HEK293T (cell line): ENCODE measurements around the gene SGCA.

Experiments used
- CTCF ChIA-PET: fragments of 350-600 bp; formaldehyde crosslinking; extraction: SDS; loops from one replicate; lab custom pipeline; 2021; ENCODE audit warnings: antibody characterized with exemption, inconsistent platforms; lab: Yijun Ruan, JAX
- POLR2A ChIA-PET: fragments of 350-600 bp; formaldehyde crosslinking; extraction: SDS; loops from one replicate; lab custom pipeline; 2020; ENCODE audit warnings: antibody characterized with exemption, inconsistent platforms; lab: Yijun Ruan, JAX
- DNase-seq: peaks from one replicate; pipeline ENCODE4 v3.0.0; 2012; ENCODE audit warnings: mixed read lengths; ENCODE audit errors: extremely low spot score
- ARNT ChIP-seq: fragments of 450-650 bp; IDR thresholded peaks from 2 replicates; pipeline ENCODE4 v1.6.1; 2017; ENCODE audit warnings: mild to moderate bottlenecking
- BHLHE40 ChIP-seq: fragments of 450-650 bp; IDR thresholded peaks from 2 replicates; pipeline ENCODE4 v1.6.1; 2016; ENCODE audit warnings: mild to moderate bottlenecking, moderate library complexity, borderline replicate concordance
- CTBP1 ChIP-seq: fragments of 450-650 bp; IDR thresholded peaks from 2 replicates; pipeline ENCODE4 v1.6.1; 2016; ENCODE audit warnings: borderline replicate concordance
- ELF4 ChIP-seq: fragments of 450-650 bp; IDR thresholded peaks from 2 replicates; pipeline ENCODE4 v1.6.1; 2017; ENCODE audit warnings: antibody characterized with exemption
- FOXA1 ChIP-seq: fragments of 450-650 bp; IDR thresholded peaks from 2 replicates; pipeline ENCODE4 v1.6.1; 2016; ENCODE audit warnings: mild to moderate bottlenecking
- FOXK2 ChIP-seq: fragments of 450-650 bp; IDR thresholded peaks from 2 replicates; pipeline ENCODE4 v1.6.1; 2016; ENCODE audit warnings: mild to moderate bottlenecking
- FOXM1 ChIP-seq: fragments of 450-650 bp; IDR thresholded peaks from 2 replicates; pipeline ENCODE4 v1.6.1; 2017; ENCODE audit warnings: mild to moderate bottlenecking, borderline replicate concordance
- HDGF ChIP-seq: fragments of 450-650 bp; IDR thresholded peaks from 2 replicates; pipeline ENCODE4 v1.6.1; 2017; ENCODE audit warnings: antibody characterized with exemption, borderline replicate concordance
- L3MBTL2 ChIP-seq: fragments of 450-650 bp; conservative IDR thresholded peaks from 2 replicates; pipeline ENCODE4 v1.6.1; 2016; ENCODE audit warnings: mild to moderate bottlenecking
- LEF1 ChIP-seq: fragments of 450-650 bp; IDR thresholded peaks from 2 replicates; pipeline ENCODE4 v1.6.1; 2017; ENCODE audit warnings: mild to moderate bottlenecking, borderline replicate concordance
- NFRKB ChIP-seq: fragments of 450-650 bp; IDR thresholded peaks from 2 replicates; pipeline ENCODE4 v1.6.1; 2016; ENCODE audit warnings: mild to moderate bottlenecking, moderate library complexity
- PKNOX1 ChIP-seq: fragments of 450-650 bp; IDR thresholded peaks from 2 replicates; pipeline ENCODE4 v1.6.1; 2016
- SP1 ChIP-seq: fragments of 450-650 bp; IDR thresholded peaks from 2 replicates; pipeline ENCODE4 v1.6.1; 2017
- SUZ12 ChIP-seq: fragments of 450-650 bp; IDR thresholded peaks from 2 replicates; pipeline ENCODE4 v1.6.1; 2016; ENCODE audit warnings: mild to moderate bottlenecking
- TARDBP ChIP-seq: fragments of 450-650 bp; IDR thresholded peaks from 2 replicates; pipeline ENCODE4 v1.6.1; 2016
- ZNF384 ChIP-seq: fragments of 450-650 bp; IDR thresholded peaks from 2 replicates; pipeline ENCODE4 v1.6.1; 2016

The SGCA gene

GRCh38 chr17:50201276-50201854 lies 35.6 kb downstream of the SGCA start, which contains the start of gene COL1A1:
Gene COL1A1, minus strand, starts transcription at chr17:50201631. Its CDS starts 118 bp downstream, at chr17:50201513.
- TF ChIP-seq PKNOX1 (no peak), LEF1 (no peak), ARNT (no peak), FOXK2 (no peak), FOXM1 (no peak), L3MBTL2 (no peak; the same call in 1 of the 2 replicates), TARDBP (no peak), SUZ12 (no peak), BHLHE40 (no peak), CTBP1 (no peak), FOXA1 (no peak), NFRKB (no peak)
- ChIA-PET POLR2A (interaction anchor here (0.6 kb wide), 1 partner anchor 887 kb away, joined by 3 read pairs; no protein-coding TSS in a partner anchor), CTCF (interaction anchor here (0.7 to 3.9 kb wide), 16 partner anchors 8 to 161 kb away, joined by 3 to 35 read pairs (median 7); partner anchors contain the start of gene TMEM92)
- no peak for DNase-seq

GRCh38 chr17:50203086-50203485 lies 37.3 kb downstream of the SGCA start:
- DNase-seq = no peak
- TF ChIP-seq TARDBP (no peak), HDGF (no peak), SUZ12 (no peak), L3MBTL2 (no peak), LEF1 (no peak), SP1 (no peak), FOXM1 (no peak), ARNT (no peak), ELF4 (no peak), BHLHE40 (no peak), CTBP1 (no peak), PKNOX1 (no peak), FOXK2 (no peak), ZNF384 (no peak), NFRKB (no peak), FOXA1 (no peak)
- ChIA-PET CTCF (interaction anchor here (2.5 to 3.9 kb wide), 3 partner anchors 34 to 94 kb away, joined by 7 to 35 read pairs (median 16); no protein-coding TSS in a partner anchor), POLR2A (no interaction called here)

- POLR2A ChIA-PET = no interaction called here
These were observed 38.0 kb downstream of the SGCA start for GRCh38 chr17:50203604-50204345.

GRCh38 chr17:50204431-50204830 lies 38.6 kb downstream of the SGCA start:
- POLR2A ChIA-PET = no interaction called here
- CTCF ChIA-PET = interaction anchor here (0.7 to 1.3 kb wide), 5 partner anchors 8 to 94 kb away, joined by 3 to 7 read pairs (median 3); partner anchors contain the start of gene TMEM92
- no peak for TF ChIP-seq TARDBP
- TF ChIP-seq BHLHE40 = no peak
- no peak for TF ChIP-seq NFRKB
- TF ChIP-seq ARNT = no peak
- no peak for TF ChIP-seq FOXM1
- no peak for TF ChIP-seq HDGF
- TF ChIP-seq CTBP1 = no peak
- no peak for TF ChIP-seq FOXA1
- no peak for TF ChIP-seq L3MBTL2
- no peak for TF ChIP-seq LEF1
- no peak for TF ChIP-seq SP1
- TF ChIP-seq SUZ12 = no peak
- TF ChIP-seq FOXK2 = no peak
- no peak for TF ChIP-seq PKNOX1
- no peak for TF ChIP-seq ELF4
- no peak for TF ChIP-seq ZNF384
- no peak for DNase-seq

More at GRCh38 chr17:50203604-50204345, 38.0 kb downstream of the SGCA start:
- no peak for TF ChIP-seq ELF4
- no peak for TF ChIP-seq SP1
- no peak for TF ChIP-seq HDGF
- CTCF ChIA-PET = interaction anchor here (0.7 to 3.9 kb wide), 8 partner anchors 9 to 94 kb away, joined by 3 to 35 read pairs (median 5); partner anchors contain the start of gene TMEM92
- DNase-seq = no peak

GRCh38 chr17:50205111-50205962 lies 39.5 kb downstream of the SGCA start:
- ChIA-PET CTCF (interaction anchor here (0.6 to 1.3 kb wide), 3 partner anchors 67 to 93 kb away, joined by 3 to 7 read pairs (median 3); partner anchors contain the start of gene TMEM92), POLR2A (no interaction called here)
- TF ChIP-seq SUZ12 (no peak), HDGF (no peak), L3MBTL2 (no peak), PKNOX1 (no peak), ELF4 (no peak), NFRKB (no peak), SP1 (no peak), LEF1 (no peak), FOXA1 (no peak), FOXK2 (no peak), ZNF384 (no peak), TARDBP (no peak), BHLHE40 (no peak), CTBP1 (no peak)
- no peak for DNase-seq
